NCI-H748 (cell line): Measurements from ENCODE around the gene ACSL6.

Experiments
- DNase-seq: peaks from one replicate; lab custom pipeline; 2025; ENCODE audit not compliant: unreplicated experiment; lab: John Stamatoyannopoulos, UW

The ACSL6 gene

GRCh38 chr5:132017738-132018625 lies 6.5 kb upstream of the ACSL6 start:
- DNase-seq, result no peak

GRCh38 chr5:132017316-132017715 lies 5.9 kb upstream of the ACSL6 start:
- DNase-seq, result no peak

- DNase-seq, result no peak
These were observed 5.3 kb upstream of the ACSL6 start for GRCh38 chr5:132016721-132017250.

GRCh38 chr5:132013711-132014110 lies 2.3 kb upstream of the ACSL6 start:
- DNase-seq, result no peak

- DNase-seq, result no peak
These were observed 1.7 kb upstream of the ACSL6 start for GRCh38 chr5:132013006-132013689.

- no peak for DNase-seq
These were observed 1.0 kb upstream of the ACSL6 start for GRCh38 chr5:132012371-132013005.

GRCh38 chr5:132010989-132011621 lies 353 bp downstream of the ACSL6 start:
- no peak for DNase-seq

- no peak for DNase-seq
These were observed 841 bp downstream of the ACSL6 start for GRCh38 chr5:132010645-132010988.

- no peak for DNase-seq
These were observed 1.6 kb downstream of the ACSL6 start for GRCh38 chr5:132009706-132010405.

- DNase-seq, result no peak
These were observed 2.3 kb downstream of the ACSL6 start for GRCh38 chr5:132008961-132009680.

GRCh38 chr5:132008163-132008473 lies 3.3 kb downstream of the ACSL6 start:
- DNase-seq, result no peak

- DNase-seq, result peak; percentile 78
These were observed 3.9 kb downstream of the ACSL6 start for GRCh38 chr5:132007399-132008162.

- no peak for DNase-seq
These were observed 4.9 kb downstream of the ACSL6 start for GRCh38 chr5:132006331-132007120.

- DNase-seq, result no peak
These were observed 5.9 kb downstream of the ACSL6 start for GRCh38 chr5:132005591-132005990.

GRCh38 chr5:132003982-132004381 lies 7.5 kb downstream of the ACSL6 start:
- no peak for DNase-seq

GRCh38 chr5:132003170-132003744 lies 8.2 kb downstream of the ACSL6 start:
- no peak for DNase-seq

- no peak for DNase-seq
These were observed 8.7 kb downstream of the ACSL6 start for GRCh38 chr5:132002757-132003156.
